ENCODE data around the gene NINL.
"Not testable (repeated sequence)": the region's sequence is repeated elsewhere in the genome, so short reads cannot be mapped to it uniquely, and the experiment has no call there.

The NINL gene

DNA sequence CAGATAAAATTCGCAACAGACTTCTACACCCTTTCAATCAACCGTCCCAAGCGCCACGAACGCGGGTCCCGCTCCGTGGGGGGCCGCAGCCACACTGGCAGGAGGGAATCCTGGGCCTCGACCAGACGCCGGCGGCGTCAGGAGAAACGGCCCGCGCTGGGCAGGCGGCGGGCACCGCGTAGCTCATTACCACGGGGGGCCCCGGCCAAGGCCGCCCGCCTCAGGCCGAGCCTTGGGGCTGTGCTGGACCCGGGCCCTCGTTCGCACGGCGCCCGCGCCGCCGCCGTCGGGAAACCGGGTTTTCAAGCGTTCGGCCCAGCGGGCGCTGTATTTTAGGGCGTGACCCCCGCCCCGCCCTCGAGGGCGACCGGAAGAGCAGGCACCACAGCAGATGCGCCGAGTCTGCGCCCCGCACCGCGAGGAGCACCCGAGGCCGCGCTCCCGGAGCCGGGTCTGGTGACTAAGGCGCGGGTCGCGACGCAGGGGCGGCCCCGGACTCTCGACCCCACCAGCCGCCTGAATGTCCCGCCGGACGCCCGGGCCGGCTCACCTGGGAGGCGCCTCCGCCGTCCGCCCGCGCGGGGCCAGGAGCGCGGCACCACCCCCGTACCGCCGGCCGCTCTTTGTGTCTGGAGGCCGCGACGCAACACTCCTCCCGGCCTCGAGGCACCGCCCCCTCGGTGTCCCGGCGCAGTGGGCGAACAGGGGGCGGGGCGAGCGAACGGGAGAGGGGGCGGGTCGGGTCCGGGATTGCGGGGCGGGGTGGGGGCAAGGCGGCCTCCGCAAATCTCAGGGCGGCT, at the start of gene NINL:
NINL (minus strand) TSS at position 627 of the 800 bp plus-strand sequence. CDS start 58,944 bp downstream, outside the sequence.
- DNase-seq (ENCODE audit: low read depth, low spot score), result peak; percentile 9

DNA sequence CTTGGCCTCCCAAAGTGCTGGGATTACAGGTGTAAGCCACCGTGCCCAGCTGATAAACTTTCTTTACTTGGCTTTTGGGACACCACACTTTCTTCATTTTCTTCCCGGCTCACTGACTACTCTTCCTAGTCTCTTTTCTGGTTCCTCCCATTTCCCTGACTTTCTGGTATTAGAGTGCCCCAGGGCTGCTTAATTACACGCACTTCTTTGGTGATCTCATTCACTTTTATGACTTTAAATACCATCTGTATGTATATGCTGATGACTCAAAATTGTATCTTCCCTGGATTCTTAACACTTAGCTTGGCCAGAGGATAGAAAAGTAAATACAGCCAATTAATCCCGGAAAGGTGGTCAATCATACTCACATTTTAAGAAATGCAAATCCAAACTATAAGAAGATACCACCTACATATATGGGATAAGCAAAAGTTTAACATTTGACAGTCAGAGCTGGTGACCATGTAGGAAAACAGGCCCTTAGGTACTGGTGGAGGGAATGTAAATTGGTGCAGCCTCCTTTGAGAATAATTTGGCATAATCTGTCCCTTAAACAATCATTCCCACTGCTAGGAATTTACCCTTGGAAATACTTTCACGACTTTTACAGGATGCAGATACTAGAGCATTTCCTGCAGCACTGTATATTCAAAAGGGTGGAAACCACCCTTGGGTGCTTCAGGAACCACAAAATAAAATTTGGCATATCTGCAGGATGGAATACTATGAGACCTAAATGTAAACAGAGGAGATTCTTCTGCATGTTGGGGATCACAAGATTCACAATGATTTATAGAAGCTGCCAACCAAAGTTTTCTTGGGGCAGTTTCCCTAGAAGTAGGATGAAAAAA, 47.8 kb upstream of the NINL start:
- no peak for DNase-seq (ENCODE audit: low read depth, low spot score)

DNA sequence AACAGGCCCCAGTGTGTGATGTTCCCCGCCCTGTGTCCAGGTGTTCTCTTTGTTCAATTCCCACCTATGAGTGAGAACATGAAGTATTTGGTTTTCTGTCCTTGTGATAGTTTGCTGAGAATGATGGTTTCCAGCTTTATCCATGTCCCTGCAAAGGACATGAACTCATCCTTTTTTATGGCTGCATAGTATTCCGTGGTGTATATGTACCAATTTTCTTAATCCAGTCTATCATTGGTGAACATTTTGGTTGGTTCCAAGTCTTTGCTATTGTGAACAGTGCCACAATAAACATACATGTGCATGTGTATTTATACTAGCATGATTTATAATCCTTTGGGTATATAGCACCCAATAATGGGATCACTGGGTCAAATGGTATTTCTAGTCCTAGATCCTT, 45.3 kb upstream of the NINL start:
- DNase-seq (ENCODE audit: low read depth, low spot score), result not testable (repeated sequence)

DNA sequence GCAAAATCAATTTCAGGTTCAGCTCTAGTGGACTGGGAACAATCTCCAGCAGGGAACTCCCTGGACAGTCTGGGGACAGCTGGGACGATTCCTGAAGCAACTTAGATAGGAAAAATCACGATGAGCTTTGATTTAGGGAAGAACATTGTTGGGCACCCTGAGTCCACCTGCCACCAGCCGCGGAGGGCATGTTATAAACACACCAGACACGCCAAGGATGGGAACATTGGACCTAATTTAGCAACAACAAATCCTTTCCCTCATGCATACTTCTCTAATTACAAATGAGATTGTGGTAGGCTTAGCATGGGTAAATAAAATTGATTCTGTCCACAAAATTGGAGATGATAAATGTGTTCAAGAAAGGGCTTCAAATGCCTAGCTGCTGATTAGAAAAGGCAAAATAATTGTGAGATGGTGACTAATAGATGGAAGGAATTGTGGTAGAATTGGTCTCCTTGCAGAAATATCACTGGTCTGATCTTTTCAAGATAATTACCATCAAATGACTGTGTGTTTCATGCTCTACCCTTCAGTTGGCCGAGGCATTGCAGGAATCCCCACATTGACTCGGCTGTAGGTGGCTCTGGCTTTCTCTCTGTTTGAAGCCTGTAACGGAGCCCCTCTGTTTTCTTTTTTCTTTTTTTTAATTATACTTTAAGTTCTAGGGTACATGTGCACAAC, 44.6 kb upstream of the NINL start:
- no peak for DNase-seq (ENCODE audit: low read depth, low spot score)

DNA sequence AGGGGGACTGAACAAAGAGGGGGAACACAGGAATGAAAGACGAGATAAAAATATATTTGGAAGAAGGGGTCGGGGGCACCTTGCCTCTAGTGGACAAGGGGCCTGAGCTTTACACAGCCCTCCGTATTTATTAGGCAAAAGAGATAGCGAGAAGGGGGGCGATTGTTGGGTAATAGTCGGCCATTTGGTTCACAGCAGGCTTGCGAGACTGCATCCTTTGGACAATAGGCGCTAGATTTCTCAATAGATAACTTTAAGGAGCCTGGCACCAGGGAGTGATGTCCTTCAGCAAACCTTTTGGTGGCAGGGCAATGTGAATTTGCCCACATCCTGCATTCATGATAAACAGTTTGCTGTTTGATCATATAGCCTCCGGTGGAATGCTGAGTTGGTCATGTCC, 41.4 kb upstream of the NINL start:
- DNase-seq (ENCODE audit: low read depth, low spot score), result no peak

DNA sequence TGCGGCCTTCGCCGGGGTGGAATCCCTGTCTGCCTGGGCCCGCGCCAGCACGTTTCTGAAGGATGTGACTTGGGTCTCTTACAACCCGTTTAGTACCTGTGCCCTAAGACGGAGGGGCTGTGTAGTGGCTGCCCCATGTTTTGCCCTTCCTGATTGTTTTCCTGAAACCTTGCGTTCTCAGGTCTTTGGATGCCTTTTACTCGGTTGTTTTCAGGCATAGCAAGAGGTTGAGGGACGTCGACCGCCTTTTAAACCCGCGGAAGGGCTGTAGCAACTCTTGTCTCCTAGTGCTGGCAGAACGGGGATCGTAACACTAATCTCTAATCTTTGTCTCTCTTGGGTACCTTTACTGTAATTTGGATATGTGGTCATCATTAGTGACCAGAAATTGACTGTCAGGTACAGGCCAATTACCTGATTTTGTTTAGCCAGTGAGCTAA, 39.2 kb upstream of the NINL start:
- DNase-seq (ENCODE audit: low read depth, low spot score), result no peak

DNA sequence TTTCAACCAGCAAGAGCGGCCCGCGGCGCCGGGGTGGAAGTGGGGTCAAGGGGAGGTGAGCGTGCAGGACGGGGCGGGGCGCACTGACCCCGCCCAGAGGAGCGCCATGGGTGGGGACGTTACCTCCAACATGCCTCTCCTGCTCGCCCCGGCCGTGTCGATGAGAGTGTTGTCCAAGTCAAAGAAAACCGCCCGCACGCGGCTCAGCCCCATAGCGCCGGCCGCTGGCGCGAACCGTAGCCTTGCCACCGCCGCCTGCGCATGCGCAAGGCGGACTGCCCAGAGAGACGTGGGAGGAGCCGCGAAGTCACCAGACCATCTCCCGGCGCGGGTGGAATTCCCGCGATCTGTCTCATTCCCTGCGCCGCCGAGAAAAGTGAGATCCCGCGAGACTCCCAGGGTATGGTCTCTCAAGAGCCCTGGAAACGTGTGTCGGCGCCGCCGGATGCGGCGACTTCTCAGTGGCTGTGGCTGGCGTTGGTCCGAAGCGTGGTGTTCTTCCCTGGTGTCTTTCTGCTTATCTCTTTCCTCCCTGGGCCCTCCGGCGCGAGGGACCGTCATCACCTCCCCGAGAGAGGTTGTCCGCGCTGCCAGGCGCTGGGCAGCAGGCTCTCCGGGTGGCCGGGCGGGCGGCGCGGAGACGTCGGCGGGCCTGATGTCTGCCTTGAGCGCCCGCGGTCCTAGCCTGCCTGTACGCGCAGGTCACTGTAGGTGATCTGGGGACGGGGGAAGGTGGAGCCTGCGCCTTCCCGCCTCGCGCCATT, 38.6 kb upstream of the NINL start, which contains the start of gene NANP:
NANP (minus strand) TSS at position 279 of the 764 bp plus-strand sequence; CDS start at position 213, 66 bp downstream.
- peak; percentile 69 for DNase-seq (ENCODE audit: low read depth, low spot score)

DNA sequence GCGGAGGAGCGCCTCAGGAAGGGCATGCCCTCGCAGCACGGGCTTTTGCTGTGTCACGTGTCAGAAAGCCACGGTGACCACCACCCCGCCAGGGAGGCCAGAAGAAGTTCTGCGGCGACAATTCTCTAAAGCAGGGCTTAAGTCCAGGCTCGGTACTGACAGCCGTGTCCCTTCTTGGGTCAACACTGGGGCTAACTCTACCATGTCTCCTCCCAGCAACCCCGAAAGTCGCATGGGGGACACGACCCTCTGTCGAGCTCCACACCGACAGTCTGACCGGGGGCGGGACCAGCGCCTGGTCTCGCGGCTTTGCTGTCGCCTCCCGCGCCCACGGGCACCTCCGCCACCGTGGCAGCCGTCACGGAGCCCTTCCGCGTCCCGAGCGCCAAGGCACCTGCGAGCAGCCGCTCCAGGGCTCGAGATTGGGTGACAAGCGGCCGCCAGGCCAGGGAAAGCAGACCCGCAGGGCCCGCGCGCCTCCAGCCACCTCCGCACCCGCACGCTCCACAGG, 37.9 kb upstream of the NINL start:
- DNase-seq (ENCODE audit: low read depth, low spot score), result no peak

DNA sequence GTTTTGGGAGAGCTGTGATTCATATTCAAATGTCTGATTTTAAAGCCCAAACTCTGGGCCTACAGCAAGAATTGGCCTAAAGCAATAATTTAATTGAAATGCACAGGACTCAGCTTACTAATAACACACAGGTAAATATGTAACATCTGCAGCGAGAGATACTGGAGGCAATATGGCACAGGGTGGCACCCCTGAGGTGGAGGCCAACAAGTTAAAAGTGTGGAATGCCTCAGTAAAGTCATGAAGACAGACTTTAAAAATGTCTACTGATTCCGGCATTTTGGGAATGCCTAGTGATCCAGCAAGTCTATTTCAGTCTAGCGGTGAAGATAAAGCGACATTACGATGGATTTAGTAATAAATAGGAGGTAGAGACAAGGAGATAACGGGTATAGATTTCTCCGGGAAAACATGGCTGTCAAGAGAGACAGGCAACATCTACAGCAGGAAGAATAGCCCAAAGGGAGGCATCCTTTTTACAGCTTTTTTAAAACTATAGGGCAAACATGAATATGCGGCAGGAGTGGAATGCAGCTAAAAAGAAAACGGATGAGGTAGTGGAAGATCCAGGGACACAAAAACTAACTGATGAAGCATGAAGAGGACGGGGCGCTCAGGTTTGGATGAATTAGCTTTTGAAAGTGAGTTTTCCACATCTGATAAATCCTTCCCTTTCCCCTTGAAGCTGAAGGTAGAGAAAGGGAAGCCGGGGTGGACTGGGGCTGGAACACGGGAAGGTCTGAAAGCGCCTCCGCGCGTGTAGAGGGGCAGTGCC, 37.3 kb upstream of the NINL start:
- no peak for DNase-seq (ENCODE audit: low read depth, low spot score)

DNA sequence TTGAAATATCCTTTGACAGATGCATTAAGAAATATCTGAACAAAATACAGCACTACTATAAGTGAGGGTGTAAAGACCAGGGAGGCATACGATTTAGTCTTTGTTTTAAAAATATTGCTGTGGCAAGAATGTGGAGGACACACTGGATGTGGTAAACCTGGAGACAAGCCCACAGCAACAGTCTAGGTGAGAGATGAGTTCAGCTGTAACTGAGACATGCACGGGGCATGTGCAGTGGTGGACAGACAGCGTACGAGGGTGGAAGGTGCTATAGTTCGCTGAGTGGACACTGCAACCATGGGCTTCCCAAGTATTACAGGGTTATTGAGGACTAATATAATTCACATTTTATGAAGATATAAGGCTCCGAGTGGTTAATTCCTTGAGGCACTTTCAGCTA, 36.7 kb upstream of the NINL start:
- no peak for DNase-seq (ENCODE audit: low read depth, low spot score)

DNA sequence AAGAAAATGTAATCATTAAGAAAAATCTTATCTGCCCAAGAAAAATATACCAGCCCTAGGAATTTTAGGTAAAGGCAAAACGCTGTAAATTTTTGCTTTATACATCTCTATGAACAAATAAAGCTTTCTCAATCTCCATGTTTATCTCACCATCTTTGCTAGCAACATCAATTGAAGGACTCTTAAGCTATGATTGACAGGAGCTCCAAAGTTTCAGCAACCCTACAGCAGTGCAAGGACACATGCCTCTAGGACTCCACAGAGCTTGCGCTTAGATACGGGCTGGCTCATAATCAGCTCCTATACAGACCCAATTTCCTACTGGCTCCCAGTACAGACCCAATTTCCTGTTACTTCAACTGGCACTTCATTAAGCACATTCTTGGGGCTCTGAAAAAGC, 34.2 kb upstream of the NINL start:
- no peak for DNase-seq (ENCODE audit: low read depth, low spot score)

DNA sequence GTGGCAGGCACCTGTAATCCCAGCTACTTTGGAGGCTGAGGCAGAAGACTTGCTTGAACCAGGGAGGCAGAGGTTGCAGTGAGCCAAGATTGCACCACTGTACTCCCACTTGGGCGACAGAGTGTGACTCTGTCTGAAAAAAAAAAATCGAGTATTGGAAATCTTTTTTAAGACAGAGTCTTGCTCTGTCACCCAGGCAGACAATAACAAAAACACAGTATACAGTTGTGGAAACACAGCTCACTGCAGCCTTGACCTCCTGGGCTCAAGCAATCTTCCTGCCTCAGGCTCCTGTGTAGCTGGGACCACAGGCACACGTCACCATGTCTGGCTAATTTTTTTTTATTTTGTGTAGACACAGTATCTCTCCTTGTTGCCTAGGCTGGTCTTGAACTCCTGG, 23.4 kb upstream of the NINL start:
- DNase-seq (ENCODE audit: low read depth, low spot score), result no peak

DNA sequence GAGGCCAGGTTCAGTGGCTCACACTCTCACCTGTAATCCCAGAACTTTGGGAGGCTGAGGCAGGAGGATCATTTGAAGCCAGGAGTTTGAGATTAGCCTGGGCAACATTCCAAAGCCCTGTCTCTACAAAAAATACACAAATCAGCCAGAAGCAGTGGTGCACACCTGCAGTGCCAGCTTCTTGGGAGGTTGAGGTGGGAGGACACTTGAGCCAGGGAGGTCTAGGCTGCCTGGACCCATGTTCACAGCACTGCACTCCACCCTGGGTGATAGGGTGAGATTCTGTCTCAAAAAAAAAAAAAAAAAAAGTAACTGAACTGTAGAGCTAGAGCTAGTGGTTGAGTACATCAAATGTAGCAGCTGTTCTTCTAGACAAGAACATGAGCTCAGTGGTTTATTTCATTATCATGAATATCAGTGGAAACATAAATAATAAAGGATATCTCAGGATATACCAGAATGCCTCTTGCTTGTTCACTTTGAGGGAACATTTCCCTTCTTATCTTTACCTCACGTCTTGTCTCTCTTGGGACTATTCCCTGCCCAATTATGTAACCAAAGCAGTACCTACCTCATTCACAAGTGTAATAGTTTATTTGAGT, 20.9 kb upstream of the NINL start:
- no peak for DNase-seq (ENCODE audit: low read depth, low spot score)

DNA sequence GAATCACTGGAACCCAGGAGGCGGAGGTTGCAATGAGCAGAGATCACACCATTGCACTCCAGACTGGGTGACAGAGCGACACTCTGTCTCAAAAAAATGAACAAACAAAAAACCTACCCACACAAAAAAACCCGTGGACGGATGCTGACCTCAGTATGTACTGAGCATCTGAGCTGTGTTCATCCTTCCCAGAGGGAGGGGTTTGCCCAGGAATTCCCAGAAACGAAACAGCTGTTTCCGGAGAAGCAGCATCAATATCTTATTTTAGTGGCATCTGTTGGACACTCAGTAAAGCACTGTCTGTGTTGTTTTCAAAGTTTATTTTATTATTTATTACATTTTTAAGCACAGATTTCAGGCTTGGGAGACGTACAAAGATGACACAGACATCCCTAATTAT, 19.8 kb upstream of the NINL start:
- DNase-seq (ENCODE audit: low read depth, low spot score), result no peak

DNA sequence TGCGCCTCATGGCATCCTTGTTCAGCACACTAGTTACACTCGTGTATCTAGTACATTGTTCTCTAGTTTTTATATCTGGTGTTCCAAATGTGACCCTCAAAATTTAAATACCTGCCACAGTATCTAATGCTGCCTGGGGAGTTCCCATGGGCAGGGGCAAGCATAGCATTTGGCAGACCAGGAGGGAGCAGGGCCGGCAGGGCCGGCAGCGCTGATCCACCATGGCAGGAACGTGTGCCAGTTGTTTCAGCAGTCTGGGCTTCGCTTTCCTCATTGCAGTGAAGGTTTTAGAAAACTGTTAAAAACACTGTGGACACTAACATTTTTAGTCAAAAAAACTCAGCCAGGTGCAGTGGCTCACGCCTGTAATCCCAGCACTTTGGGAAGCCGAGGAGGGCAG, 19.3 kb upstream of the NINL start:
- DNase-seq (ENCODE audit: low read depth, low spot score), result no peak

DNA sequence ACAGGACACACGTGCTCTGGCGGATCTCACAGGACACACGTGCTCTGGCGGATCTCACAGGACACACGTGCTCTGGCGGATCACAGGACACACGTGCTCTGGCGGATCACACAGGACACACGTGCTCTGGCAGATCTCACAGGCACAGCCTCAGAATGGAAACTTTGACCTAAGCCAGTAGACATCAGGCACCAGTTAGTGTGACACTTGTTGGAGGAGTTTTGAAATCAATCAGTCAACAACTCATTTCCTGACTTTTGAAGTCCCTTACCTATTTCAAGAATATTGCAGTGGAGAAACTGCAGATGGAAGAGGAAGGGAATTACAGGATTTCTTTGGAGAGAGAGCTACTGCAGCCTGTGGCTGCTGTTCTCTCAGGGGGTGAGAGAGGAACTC, 17.6 kb upstream of the NINL start:
- DNase-seq (ENCODE audit: low read depth, low spot score), result not testable (repeated sequence)

DNA sequence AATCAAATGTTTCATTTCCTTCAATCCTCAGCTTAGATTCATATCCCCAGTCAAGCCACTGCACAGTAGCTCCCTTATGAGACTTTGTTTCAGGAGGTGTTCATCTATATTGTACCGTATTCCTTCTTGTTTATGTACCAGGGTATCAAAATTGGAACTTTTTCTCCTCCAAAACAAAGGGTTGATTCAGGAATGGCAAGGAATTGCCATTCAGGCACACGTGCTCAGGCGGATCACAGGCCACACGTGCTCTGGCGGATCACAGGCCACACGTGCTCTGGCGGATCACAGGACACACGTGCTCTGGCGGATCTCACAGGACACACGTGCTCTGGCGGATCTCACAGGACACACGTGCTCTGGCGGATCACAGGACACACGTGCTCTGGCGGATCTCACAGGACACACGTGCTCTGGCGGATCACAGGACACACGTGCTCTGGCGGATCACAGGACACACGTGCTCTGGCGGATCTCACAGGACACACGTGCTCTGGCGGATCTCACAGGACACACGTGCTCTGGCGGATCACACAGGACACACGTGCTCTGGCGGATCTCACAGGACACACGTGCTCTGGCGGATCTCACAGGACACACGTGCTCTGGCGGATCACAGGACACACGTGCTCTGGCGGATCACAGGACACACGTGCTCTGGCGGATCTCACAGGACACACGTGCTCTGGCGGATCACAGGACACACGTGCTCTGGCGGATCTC, 17.0 kb upstream of the NINL start:
- not testable (repeated sequence) for DNase-seq (ENCODE audit: low read depth, low spot score)

DNA sequence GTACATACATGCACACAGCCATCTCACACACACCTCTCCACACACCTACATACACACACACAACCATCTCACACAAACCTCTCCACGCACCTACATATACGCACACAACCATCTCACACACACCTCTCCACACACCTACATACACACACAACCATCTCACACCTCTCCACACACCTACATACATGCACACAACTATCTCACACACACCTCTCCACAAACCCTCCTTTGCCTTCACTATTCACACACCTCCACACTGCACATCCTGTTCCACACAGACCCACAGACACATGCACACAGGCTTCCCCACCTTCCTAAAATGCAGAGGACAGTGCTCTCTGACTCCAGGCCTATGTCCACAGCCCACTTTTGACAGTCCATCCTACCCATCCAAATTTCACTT, 16.3 kb upstream of the NINL start:
- DNase-seq (ENCODE audit: low read depth, low spot score), result no peak

DNA sequence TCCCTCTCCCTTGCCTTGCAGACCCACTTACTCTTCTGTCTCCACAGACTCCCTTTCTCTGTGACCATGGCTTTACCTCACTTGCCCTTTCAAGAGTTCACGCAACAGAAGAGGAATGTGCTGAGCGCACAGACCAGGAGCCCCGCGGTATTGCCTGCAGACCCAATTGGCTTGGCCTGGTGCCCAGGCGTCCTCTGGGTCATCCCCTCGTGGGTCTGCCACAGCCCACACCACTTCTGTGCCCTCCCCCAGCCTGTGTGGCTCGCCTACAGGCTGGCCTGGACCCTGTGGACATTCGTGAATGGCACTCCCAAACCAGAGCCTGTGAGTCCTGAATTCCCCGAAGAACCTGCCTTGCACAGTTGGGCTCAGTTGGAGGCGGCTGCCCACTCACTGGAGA, 15.3 kb upstream of the NINL start:
- no peak for DNase-seq (ENCODE audit: low read depth, low spot score)
